Jurkat, Clone E6-1 (cell line): ENCODE data around the gene MAFG.
A peak's percentile ranks its signal among the peaks of the same experiment; 100 is the strongest.

ENCODE experiments used
- DNase-seq: peaks from one replicate; pipeline ENCODE4 v3.0.0-alpha.2; 2011; ENCODE audit warnings: low read depth, low spot score
- H3K4me3 ChIP-seq: 2 replicates; pipeline ENCODE4 v1.5.1; 2011; ENCODE audit warnings: mild to moderate bottlenecking, low read length, control low read depth, moderate library complexity

The MAFG gene

DNA sequence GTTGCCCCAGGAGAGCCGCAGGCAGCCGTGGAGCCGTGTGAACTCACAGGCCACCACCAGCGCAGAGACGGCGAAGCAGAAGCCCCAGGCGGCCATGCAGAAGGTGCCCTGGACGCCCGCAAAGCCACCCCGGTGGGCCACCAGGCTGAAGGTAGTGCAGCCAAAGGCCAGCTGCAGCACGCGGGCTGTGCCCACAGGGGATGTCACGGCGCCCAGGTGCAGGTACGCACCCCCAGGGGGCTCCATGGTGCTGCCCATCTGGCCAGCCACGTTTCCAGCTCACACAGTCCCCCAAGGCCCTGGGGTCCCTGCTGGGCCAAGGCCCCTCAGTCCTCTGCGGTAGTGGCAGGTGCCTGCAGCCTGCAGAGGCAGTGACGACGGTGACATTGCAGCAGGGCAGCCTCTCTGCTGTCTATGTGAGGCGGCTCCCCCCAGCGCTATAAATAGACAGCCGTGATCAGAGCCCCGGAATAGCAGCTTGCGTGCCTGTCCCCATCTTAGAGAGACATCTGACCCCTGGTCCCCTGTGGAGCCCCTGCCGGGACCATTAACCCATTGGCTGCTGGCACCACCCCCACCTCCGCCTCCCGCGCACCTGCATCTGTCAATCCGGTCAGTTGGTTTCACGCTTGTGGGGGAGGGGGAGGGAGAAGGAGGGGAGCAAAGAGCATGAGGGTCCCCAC lies 14.1 kb upstream of the MAFG start:
- DNase-seq, result no peak
- H3K4me3 ChIP-seq, result no peak overlapping the region

DNA sequence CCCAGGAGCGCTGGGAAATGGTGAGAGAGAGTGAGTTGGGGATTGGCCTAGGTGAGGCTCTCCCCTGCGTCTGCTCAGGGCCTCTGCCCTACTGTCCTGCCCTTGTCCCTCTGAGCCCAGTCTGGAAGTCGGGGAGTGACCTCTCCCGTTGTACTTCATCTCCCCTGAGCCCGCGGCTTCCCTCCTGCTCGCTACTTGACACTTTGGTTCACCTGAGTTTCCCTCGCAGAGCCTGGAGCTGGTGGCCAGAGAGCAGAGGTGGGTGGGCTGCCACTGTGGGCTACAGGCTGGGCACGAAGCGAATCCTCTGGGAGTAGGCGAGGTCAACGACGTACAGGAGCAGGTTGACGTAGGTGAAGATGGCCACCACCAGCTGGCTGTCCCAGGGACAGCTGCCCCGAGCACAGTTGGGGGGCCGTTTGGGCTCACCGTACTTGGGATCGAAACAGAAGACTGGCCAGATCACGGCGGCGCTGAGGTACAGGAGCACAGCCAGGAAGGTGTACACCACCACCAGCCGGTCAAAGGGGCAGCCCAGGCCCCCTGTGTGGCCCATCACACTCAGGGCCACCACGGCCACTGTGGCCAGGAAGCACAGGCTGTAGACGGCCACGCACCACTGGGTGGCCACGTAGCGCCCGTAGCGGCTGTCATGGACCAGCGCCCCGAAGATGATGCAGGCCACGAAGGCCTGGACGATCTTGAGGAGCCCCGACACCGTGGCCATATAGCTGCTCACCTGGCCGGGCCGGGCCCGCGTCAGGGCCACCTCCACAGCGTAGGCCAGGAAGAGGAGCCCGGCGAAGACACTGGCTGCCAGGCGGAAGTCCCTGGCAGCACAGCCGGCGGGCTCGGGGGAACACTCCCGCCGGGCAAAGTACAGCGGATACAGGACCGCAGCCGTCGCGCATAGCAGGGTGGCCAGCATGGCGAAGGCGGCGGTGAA lies 13.3 kb upstream of the MAFG start:
- H3K4me3 ChIP-seq, result no peak overlapping the region
- DNase-seq, result no peak

DNA sequence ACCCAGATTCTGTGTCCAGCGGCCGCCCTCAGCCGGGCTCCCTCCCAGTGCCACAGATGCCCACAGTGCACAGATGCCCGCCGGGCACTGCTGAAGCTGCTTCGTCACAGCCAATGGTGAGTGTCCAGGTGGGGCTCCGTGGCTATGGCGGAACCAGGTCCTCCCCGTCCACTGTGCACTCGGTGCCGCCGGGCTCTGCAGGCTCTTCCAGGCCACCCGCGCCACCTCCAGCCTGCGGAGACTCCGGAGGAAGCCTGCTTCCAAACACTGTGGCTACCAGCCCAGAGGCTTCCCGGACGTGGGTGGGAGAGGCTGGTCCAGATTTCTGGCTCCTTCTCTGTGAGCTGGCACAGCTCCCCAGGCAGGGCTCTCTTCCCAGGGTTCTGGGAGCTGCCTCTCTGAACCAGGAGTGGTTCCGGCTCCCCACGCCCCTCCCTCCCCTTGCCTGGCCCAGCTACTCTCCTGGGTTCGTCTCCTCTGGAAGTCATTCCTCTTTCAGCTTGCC lies 12.4 kb upstream of the MAFG start:
- no peak overlapping the region for H3K4me3 ChIP-seq
- no peak for DNase-seq

DNA sequence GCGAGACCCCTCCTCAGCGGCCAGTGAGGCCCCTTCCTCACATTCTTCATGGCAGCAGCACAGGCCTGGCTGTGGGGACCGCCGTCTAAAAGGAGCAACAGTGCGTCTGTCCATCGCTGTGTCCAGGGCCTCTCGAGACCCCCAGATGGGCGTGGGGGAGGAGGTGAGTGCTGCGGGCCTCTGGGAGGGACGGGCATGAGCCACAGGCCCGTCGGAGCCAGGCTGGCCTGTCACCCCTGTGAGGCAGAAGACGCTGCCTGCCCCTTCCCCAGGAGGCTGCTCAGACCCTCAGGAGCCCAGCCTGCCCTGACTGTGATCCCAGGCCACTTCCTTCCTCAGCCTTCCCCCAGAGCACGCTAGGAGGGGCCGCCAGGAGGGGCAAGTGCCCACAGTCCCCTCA lies 11.7 kb upstream of the MAFG start:
- no peak overlapping the region for H3K4me3 ChIP-seq
- no peak for DNase-seq

DNA sequence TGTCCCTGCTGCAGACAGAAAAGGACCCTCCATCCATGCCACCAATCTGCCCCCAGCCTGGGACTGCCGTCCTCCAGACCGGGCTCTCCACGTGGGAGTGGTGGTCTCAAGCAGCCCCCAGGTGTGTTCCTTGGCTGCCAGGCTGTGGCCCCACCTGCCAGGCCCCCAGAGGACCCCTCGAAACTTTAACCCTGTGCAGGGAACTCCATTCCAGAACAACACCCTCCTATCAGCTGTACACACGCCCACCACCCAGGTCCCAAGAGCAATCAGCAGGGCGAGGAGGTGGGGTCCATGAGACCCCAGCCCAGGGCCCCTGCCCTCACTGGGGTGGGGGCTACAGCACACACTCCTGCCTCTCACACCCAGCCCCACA lies 8.2 kb upstream of the MAFG start:
- no peak for DNase-seq
- H3K4me3 ChIP-seq, result no peak overlapping the region

DNA sequence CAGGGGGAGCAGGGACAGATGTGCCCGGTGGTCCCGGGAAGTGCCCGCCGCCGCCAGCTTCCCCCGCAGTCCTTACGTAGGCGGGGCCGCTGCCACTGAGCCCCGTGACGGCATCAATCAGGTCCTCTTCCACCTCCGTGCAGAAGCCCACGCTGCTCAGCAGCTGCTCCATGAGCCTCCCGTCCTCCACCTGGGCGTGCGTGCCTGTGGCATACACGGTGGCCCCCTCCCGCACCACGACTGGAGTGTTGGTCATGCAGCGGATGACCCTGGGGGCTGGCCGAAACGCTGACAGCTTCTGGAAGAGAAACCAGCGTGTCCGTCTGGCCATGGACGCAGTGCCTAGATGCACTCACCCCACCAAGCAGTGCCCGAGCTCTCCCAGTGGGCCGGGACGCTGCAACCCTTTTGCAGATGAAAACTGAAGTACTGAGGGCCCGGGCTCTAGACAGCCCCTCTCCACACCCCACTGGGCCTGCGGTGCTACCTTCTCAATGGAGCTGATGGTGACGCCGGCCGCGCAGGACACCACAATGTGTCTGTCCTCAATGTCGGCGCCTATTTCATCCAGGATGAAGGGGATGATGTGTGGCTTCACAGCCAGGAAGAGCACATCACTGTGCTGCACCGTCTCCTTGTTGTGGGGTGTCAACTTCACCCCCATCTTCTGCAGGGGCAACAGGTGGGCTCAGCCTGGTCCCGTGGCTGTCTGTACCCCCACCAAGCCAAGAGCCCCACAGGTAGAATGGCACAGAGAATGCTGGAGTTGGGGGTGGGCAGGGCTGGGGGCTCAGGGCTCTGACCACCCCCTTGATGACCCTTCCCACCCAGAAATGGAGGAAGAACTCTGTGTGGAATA lies 7.5 kb upstream of the MAFG start:
- H3K4me3 ChIP-seq, result no peak overlapping the region

DNA sequence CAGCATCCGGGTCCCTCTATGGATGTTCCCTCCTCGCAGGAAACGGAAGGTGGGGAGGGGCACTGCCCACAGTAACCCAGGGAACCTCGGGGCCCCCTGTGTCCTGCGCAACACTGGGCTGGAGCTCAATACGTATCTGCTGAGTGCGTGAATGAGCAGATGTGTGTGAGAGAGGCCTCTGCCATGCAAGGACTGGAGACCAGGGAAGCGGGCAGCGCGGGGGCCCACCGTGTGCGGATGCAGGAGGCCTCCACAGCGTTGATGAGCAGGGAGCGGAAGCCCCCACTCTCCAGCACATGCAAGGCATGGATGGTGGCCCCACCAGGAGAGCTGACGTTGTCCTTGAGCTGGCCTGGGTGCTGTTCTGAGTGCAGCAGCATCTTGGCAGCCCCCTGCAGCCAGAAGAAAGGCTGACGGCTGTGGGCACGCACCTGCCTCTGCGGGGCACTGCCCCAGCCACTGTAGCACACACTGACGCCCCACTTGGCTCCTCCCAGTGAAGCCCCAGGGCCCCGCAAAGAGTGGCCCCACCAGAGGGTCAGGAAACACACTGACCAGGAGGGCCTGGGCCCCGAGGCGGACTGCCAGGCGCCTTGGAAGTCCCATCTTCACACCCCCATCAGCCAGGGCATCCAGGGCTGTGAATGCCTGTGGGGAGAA lies 6.7 kb upstream of the MAFG start:
- DNase-seq, result no peak
- H3K4me3 ChIP-seq, result no peak overlapping the region

More for the DNA sequence above, 7.5 kb upstream of the MAFG start:
- DNase-seq, result no peak

DNA sequence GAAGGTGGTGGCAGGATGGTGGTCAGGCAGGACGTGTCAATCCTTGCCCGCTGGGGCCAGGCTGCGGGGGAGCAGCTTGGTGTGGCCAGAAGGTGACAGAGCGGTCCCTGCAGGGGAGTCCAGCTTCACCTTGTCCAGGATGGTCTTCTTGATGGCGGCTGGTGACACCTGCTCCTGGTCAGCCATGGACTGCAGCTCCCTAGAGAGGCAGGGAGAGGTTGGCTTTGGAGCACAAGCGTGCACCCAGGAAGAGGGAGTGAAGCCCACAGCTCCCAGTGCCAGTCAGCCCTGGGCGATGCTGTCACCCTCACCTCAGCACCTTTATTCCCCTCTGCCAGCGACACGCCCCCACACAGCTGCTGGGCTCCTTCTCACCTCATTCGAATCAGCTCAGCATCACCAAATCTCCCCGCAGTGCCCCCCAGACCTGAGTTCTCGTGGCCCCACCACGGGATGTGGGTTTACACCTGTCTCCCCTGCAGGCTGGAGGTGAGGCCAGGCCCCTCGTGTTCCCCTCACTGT lies 5.7 kb upstream of the MAFG start:
- DNase-seq, result no peak
- H3K4me3 ChIP-seq, result no peak overlapping the region

DNA sequence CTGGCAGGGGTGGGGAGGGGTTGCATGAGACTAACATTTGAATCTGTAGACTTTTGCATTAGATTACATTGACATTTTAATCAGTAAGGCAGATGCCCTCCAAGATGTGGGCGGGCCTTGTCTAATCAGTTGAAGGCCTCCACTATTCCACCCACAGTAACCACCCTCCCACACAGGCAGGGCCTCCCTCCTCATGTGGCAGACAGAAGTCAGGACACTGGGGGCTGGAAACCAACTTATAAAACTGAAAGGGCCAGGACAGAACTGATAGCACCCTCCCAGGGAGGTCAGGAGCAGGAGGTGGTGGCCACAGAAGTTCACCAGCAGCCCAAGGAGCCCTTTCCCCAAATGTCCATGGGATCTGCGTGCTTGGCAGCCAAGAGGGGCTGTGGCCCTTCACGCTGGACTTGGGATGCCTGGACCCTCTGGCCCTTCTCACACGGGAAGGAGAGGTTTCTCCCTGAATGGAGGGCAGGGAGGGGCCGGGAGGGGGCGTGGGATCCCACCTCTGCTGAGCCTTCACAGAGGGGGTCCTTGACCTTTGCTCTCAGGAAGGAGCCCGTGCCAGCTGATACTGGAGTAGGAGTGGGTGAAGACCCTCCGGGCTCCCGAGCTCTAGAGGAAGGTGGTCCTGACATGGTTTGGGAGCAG lies 4.9 kb upstream of the MAFG start:
- no peak for DNase-seq
- no peak overlapping the region for H3K4me3 ChIP-seq

DNA sequence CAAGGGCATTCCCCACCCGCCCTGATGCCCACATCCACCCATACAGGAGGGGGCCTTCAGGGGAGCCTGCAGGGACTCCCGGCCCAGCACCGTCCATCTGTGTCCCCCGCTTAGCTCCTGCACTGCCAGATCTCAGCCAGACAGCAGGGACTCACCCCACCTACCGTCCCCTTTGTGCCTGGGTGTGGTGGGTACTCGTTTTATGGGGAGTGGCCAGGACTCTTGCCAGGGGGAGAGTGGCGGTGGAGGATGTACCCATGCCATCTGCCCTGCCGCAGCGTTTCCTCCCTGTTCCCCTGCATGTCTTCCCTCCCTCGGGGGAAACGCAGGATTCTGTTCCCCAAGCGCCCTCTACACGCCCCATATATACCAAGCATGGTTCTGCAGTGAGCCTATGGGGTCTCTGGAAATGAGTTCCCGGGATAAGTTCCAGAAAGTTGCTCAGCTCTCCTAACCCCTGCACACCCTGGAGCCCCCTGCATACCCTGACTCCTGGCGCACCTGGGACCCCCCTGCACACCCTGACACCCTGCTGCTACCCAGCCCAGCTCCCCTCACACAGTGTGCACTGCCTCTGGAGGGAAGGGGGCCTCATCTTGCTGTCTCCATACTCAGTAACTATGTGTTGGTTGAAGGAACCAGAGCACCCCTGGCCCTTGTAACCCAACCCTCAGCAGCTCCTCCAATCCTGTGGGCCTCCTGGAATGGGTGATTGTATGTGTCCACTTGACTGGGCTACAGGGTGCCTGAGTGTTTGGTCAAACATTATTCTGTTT lies 4.2 kb upstream of the MAFG start:
- no peak for DNase-seq
- no peak overlapping the region for H3K4me3 ChIP-seq

DNA sequence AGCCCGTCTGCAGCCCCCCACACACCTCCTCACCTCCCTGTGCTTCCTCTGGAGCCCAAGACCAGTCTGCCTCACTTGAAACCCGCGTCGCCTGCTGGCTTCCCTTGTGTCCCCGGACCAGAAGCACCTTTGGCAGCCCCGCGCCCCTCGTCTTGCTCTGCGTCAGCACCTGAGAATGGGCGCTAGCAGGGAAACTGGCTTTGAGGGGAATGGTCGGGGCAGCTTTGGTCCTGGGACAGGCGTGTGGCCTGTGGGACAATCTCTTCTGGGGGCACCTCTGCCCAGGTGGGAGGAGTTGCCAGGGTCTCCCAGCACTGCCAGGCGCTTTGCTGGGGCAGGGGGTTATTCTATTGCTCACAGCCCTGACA lies 3.6 kb upstream of the MAFG start:
- no peak overlapping the region for H3K4me3 ChIP-seq

DNA sequence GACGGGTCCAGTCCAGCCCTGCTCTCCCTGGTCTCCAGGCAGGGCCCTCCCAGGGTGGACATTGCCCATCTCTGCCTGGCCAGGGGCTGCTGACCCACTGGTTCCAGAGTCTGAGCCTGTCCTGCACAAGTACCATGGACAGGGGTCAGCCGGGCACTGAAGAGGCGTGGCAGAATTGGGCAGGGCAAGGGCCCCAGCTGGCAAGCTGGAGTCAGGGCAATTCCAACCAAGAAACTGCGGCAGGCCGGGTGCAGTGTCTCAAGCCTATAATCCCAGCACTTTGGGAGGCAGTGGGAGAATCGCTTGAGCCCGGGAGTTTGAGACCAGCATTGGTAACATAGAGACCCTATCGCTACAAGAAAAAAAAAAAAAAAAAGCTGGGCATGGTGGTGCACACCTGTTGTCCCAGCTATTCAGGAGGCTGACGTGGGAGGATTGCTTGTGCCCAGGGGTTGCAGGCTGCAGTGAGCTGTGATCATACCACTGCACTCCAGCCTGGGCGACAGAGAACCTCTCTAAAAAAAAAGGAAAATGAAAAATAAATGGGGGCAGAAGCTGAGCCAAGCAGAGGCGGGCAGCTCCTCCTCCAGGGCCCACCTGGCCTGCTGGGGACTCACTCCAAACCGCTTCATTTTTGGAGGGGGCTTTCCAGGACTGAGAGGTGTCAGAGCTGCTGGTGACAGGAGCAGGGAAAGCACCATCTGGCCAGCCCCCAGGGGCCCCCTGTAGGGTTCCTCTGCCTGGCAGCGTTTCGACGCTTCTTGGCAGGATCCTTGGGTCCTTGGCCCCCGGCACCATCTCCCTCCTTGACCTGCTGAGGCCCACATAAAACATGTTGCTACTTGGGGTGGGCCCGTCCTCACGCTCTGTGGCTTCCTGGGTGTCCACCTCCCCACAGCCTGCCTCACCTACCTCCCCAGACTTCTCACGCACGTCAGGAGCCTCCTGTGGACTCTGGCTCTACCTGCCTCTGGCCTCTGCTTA lies 2.9 kb upstream of the MAFG start:
- no peak for DNase-seq

More for the DNA sequence above, 3.6 kb upstream of the MAFG start:
- no peak for DNase-seq

DNA sequence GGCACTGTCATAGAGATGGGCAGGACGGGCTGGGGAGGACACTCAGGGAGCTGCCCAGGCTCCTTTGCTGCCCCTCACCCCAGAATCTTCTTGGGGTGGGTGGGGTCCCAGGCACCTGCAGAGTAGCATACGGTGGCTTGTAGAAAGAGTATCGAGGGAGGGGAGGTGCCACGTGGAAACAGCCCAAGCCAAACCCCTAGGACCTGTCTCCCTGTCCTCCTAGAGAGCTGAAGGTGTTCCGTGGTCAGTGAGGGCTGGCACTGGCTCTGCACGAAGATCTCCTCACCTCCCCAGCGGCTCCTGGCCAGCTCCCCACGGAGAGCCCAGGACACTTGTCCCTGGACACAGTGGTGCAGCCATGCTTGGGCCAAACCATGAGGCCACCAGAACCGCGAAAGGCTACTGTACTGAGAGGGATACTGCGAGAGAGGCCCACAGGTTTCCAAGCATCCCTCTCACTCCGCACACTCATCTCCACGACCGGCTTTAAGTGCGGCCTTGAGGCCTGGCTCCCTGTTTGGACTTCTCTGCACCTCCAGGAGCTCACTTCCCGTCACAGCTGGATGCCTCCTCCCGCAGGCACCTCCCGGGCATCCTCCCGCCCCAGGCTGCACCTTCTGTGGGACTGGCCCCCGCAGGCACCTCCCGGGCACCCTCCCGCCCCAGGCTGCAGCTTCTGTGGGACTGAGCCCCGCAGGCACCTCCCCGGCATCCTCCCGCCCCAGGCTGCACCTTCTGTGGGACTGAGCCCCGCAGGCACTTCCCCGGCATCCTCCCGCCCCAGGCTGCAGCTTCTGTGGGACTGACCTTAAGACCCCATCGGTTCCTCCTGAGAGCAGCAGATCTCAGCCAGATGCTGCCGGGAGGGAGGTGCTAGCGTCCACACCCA lies 2.0 kb upstream of the MAFG start:
- DNase-seq, result no peak
- no peak overlapping the region for H3K4me3 ChIP-seq

More for the DNA sequence above, 2.9 kb upstream of the MAFG start:
- H3K4me3 ChIP-seq, result no peak overlapping the region

DNA sequence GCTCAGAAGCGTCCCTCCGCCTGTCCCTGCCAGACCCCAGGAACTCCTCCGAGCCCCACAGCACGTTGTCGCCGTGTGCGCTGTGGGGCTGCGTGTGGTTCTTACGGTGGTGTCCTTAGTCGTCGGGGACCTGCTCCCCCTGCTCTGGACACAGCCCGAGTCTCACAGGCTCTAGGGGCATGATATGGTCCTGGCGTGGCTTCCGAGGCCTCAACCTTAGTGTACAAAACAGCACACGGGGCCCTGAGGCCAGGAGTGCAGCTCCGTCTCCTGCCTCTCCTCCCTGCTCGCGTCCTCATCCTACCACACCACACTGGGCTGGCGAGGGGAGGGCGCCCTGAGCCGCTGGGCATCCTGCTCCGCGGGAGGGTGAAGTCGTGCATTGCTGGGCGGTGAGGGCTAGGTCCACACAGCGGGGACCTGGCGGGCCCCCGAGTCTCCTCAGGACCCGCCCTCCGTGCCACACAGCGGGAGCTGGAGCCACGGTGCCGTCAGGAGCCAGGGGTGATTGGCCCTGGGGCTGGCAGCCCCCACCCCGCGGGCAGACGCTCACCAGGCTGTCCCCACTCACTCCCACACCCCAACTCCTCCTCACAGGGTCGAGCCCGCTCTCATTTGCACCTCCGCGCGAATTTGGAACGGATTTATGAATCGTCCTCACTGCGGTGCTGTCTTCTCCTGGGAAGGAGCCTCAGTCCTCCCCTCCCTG lies 1.2 kb upstream of the MAFG start:
- H3K4me3 ChIP-seq, result peak overlapping the region; percentile 66
- DNase-seq, result no peak

DNA sequence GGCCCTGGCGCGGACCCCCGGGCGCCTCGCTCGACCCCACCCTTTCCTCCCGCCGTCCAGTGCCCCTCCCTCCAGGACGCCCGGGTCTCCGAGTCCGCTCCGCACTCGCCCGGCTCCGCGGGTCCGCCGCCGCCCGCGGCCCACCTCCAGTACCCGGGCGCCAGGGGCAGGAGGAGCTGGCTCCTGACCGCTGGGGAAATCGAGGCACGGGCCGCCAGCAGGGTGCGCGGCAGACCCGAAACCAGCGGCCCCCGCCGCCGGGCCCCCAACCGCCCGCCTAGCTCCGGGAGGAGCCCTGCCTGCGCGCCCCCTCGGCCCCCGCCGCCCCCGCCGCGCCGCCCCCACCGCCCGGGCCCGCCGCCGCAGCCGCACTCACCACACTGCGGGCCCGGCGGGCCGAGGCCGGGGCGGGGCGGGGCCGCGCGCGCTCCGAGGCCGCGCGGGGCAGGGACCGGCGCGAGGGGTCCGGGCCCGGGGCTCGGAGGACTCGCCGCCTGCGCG lies 333 bp downstream of the MAFG start:
- no peak for DNase-seq
- H3K4me3 ChIP-seq, result peak overlapping the region; percentile 71
